KOPT-K1 (cell line): ENCODE measurements around the gene UNC13C.

Experiments used
- H3K27ac ChIP-seq: fragments of 200-600 bp; sonication (generic); 2 replicates; pipeline ENCODE4 v1.5.1; 2016; ENCODE audit warnings: antibody characterized with exemption, mild to moderate bottlenecking, low read depth, low read length; ENCODE audit not compliant: poor library complexity, severe bottlenecking
- H3K36me3 ChIP-seq: fragments of 200-600 bp; sonication (generic); 2 replicates; pipeline ENCODE4 v1.5.1; 2017; ENCODE audit warnings: antibody characterized with exemption, mild to moderate bottlenecking, low read length, moderate library complexity; ENCODE audit not compliant: insufficient read depth
- H3K9me3 ChIP-seq: fragments of 200-600 bp; sonication (generic); 2 replicates; pipeline ENCODE4 v1.5.1; 2017; ENCODE audit warnings: antibody characterized with exemption, low read length, mild to moderate bottlenecking; ENCODE audit not compliant: insufficient read depth, poor library complexity, severe bottlenecking

Gene UNC13C

GRCh38 chr15:54277834-54278233 lies 299.6 kb downstream of the UNC13C start:
- Histone ChIP-seq H3K27ac (no peak overlapping the region), H3K9me3 (no peaks in the 10 kb centered on the region), H3K36me3 (no peaks in the 10 kb centered on the region)

DNA sequence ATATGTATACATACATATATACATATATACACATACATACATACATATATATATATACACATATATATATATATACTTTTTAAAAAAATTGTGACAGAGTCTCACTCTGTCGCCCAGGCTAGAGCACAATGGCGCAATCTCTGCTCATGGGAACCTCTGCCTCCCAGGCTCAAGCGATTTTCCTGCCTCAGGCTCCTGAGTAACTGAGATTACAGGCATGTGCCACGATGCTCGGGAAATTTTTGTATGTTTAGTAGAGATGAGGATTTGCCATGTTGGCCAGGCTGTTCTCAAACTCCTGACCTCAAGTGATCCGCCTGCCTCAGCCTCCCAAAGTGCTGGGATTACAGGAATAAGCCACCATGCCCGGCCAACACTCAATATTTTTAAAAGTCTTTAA lies 302.5 kb downstream of the UNC13C start:
- H3K36me3 ChIP-seq = no peaks in the 10 kb centered on the region
- no peaks in the 10 kb centered on the region for H3K9me3 ChIP-seq
- H3K27ac ChIP-seq = no peak overlapping the region

- no peaks in the 10 kb centered on the region for H3K36me3 ChIP-seq
- no peaks in the 10 kb centered on the region for H3K9me3 ChIP-seq
- no peak overlapping the region for H3K27ac ChIP-seq
Measured at GRCh38 chr15:54282228-54282836, 304.1 kb downstream of the UNC13C start.

GRCh38 chr15:54288049-54288448 lies 309.8 kb downstream of the UNC13C start:
- H3K9me3 ChIP-seq = no peaks in the 10 kb centered on the region
- H3K27ac ChIP-seq = no peak overlapping the region
- no peaks in the 10 kb centered on the region for H3K36me3 ChIP-seq

DNA sequence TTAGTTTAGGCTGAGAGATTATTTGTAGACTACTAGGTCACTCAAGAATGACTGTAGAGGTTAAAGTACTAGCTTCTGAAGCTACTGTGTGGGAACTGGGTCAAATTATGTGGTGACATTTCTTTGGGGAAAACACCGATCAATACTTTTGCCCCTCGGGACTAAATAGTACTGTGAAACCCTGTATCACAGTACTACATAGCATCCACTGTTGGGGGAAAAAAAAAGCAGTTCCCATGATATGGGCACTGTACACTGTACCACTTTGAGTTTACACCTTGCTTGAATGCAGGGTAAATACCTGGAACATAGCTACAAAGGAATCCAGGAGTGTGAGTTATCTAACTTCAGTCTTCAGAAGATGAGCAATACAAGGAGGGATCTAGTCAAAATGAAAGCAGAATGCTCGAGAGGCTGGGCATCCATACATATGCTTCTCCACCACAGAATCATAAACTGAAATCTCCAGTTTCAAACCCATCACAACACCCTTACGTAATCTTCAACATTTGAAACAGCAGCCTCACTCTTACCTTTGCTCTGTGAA lies 311.4 kb downstream of the UNC13C start:
- no peaks in the 10 kb centered on the region for H3K36me3 ChIP-seq
- H3K27ac ChIP-seq = no peak overlapping the region
- no peaks in the 10 kb centered on the region for H3K9me3 ChIP-seq

DNA sequence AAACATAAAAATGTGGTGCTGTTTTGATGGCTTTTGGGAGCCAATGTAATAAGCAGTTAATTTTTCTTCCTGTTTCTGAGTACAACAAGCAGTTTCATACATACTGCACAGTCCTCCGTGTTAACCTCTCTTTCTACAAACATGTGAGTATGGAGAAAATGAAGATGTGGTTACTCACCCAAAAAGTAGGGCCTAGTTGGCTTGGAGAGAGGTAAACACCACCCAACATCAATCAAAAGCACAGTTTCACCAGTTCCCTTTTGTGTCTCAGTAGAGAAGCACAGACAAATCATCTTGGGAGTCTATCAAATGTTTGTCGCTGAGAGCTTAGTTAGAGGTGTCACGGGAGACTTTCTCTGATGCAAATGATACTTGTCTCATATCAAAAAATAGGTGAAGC lies 320.2 kb downstream of the UNC13C start:
- H3K27ac ChIP-seq = no peak overlapping the region
- H3K9me3 ChIP-seq = no peaks in the 10 kb centered on the region
- no peaks in the 10 kb centered on the region for H3K36me3 ChIP-seq

DNA sequence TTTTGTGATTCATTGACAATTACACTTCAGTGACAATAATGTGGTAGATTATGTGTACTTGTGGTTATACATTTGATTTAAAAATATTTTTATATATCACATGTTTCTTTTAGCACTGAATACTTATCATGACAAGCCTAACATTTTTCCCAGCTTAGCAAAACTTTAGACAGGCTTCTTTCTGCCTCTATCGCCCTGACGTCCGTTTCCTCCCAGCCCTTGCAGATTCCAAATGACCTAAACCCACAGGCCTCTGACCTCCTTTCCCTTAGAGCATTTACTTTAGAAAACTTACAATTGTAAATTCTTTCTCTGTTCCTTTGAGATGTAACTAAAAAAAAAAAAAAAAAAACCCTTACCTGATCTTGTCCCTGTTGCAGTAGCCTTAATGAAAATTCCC lies 326.1 kb downstream of the UNC13C start:
- Histone ChIP-seq H3K9me3 (no peaks in the 10 kb centered on the region), H3K27ac (no peak overlapping the region), H3K36me3 (no peaks in the 10 kb centered on the region)

DNA sequence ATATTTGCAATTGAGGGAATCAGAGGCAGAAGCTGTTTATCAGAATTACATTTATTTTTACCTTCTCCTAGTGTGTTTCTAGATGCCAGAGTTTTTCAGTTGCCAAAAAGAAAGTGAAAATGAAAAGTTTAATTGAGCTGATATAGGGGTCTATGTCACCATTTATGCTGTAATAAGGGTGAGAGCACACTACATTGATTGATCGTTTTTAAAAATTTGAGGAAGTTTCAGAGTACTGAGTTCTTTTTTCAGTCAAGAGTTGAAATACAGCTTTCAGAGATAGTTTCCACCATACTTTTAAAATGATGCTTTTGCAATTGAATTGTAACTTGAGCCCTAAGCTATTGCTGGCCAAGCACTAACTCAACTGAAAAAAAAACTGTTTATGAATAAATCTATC lies 326.9 kb downstream of the UNC13C start:
- Histone ChIP-seq H3K36me3 (no peaks in the 10 kb centered on the region), H3K9me3 (no peaks in the 10 kb centered on the region), H3K27ac (no peak overlapping the region)

DNA sequence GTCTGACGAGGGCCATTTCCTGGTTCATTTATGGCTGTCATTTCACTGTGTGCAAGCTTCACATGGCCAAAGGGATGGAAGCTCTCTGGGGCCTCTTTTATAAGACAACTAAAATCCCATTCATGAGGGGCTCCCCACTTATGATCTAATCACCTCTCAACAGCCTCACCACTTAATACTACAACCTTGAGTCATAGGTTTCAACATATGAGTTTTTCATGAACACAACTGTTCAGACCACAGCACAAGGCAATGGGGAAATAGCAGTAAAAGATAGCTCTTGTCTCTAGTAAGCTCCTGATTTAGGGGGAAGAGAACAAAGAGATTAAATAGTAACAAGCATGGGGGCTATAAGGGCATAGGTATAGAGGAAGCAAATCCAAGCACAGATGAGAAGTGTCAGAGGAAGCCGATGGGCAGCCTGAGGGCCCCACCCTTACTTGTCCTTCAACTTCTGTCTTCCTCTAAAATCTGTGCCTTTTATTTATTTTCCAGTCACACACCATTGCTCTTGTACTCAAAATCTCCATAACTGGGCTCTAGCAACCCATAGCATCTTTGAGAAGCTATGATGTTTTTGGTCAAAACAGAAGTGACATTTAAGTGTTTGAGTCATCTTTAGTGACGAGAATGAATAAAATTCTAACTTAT lies 329.1 kb downstream of the UNC13C start:
- Histone ChIP-seq H3K9me3 (no peaks in the 10 kb centered on the region), H3K36me3 (no peaks in the 10 kb centered on the region)

GRCh38 chr15:54307926-54308325 lies 329.7 kb downstream of the UNC13C start:
- Histone ChIP-seq H3K36me3 (no peaks in the 10 kb centered on the region), H3K9me3 (no peaks in the 10 kb centered on the region), H3K27ac (no peak overlapping the region)

More for the DNA sequence above, 329.1 kb downstream of the UNC13C start:
- no peak overlapping the region for H3K27ac ChIP-seq

GRCh38 chr15:54312528-54312927 lies 334.3 kb downstream of the UNC13C start:
- Histone ChIP-seq H3K27ac (no peak overlapping the region), H3K9me3 (no peaks in the 10 kb centered on the region), H3K36me3 (no peaks in the 10 kb centered on the region)

DNA sequence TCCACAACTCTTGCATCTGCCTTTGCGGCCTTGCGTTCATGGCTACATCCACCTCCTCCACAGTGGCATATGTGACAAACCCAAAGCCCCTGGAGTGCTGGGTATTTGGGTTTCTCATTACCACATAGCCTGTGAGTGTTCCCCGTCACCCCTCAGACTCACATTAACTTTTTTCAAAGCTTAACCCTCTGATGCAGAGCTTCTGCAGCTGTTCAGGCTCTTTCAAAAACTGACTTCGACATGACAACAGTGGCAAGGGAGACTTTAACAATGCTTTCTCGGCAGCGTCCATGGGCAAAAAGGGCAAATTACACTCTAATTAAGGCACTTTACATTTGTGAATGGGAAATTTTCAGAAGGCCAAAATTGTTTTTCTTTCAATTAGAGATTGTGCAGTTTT lies 343.2 kb downstream of the UNC13C start:
- Histone ChIP-seq H3K27ac (no peak overlapping the region), H3K36me3 (no peaks in the 10 kb centered on the region), H3K9me3 (no peaks in the 10 kb centered on the region)

DNA sequence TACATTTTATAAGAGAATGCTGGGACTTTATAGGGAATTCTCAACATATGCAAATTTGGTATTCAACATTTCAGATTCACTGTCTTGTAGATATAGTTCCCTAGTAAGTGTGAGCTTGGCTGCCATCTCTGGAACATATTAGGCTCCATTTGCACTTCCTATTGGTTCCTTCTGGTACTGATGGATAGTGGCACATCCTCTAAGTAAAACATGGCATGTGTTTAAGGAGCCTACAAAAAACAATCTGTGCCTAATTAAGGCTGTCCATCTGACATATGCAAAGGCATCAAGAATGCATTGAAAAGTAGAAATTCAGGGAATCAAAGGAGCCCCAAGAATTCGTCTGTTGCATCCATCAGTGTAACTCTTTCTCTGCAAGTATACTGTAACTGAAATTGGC lies 344.1 kb downstream of the UNC13C start:
- no peak overlapping the region for H3K27ac ChIP-seq
- H3K9me3 ChIP-seq = no peaks in the 10 kb centered on the region
- no peaks in the 10 kb centered on the region for H3K36me3 ChIP-seq

- Histone ChIP-seq H3K27ac (no peak overlapping the region), H3K36me3 (no peaks in the 10 kb centered on the region), H3K9me3 (no peaks in the 10 kb centered on the region)
Measured at GRCh38 chr15:54345301-54345700, 367.1 kb downstream of the UNC13C start.

GRCh38 chr15:54345827-54346226 lies 367.6 kb downstream of the UNC13C start:
- Histone ChIP-seq H3K27ac (no peak overlapping the region), H3K36me3 (no peaks in the 10 kb centered on the region), H3K9me3 (no peaks in the 10 kb centered on the region)
